HCT116 (cell line): ENCODE measurements around the gene KIFAP3. TPM values are rescaled to one million over a fixed set of nuclear protein-coding genes. Genes with fewer than 3 reads are reported as not detected.
A peak's percentile ranks its signal among the peaks of the same experiment; 100 is the strongest.

Experiments used
- ATAC-seq: fragments of 200-7000 bp; cut with Tn5 transposase; 2 replicates; pipeline ENCODE4 v1.9.1; 2020; ENCODE audit warnings: mild to moderate bottlenecking, moderate library complexity
- BruUV-seq: library from RNA; stranded (reverse); fragments of 400-500 nt; replicated peaks from 2 replicates; lab custom pipeline; 2021; lab: Mats Ljungman, UMichigan
- CTCF ChIA-PET: fragments of 300-600 bp; sonication (Branson Sonifier 250); formaldehyde crosslinking; loops from one replicate; lab custom pipeline; 2021; ENCODE audit warnings: antibody characterized with exemption; lab: Charles Lee
- POLR2A ChIA-PET: fragments of 300-600, 350-600 bp; sonication (Branson Sonifier 250); formaldehyde crosslinking; loops from one replicate; lab custom pipeline; 2021; ENCODE audit warnings: antibody characterized with exemption; lab: Charles Lee
- RAD21 ChIA-PET, 2 experiments: fragments of 300-600 bp; sonication (Branson Sonifier 250); formaldehyde crosslinking; loops; one replicate each; lab custom pipeline; 2023; ENCODE audit warnings: low total read pairs in 2 of 2; ENCODE audit not compliant: uncharacterized antibody in 2 of 2, unreplicated experiment in 2 of 2, low non-redundant PET in 1 of 2; lab: Charles Lee
- DNase-seq: peaks from one replicate; pipeline ENCODE4 v3.0.0-alpha.2; 2010; ENCODE audit warnings: low read depth, low spot score
- H2AFZ ChIP-seq: fragments of 200-600 bp; shearing (Covaris generic), sonication (generic); 2 replicates; pipeline ENCODE4 v1.6.1; 2017; ENCODE audit warnings: low read depth, mixed run types, mixed read lengths, antibody characterized with exemption, low read length; ENCODE audit not compliant: poor library complexity, severe bottlenecking
- H3K27ac ChIP-seq: 2 replicates; pipeline ENCODE4 v1.5.1; 2012; ENCODE audit warnings: low read depth, low read length
- H3K27me3 ChIP-seq: fragments of 200-600 bp; sonication (generic); 2 replicates; pipeline ENCODE4 v1.6.1; 2016; ENCODE audit warnings: mixed run types, low read length, mixed read lengths; ENCODE audit not compliant: insufficient read depth
- H3K36me3 ChIP-seq, 2 experiments: fragments of 200-500 bp in 1 of 2; fragments of 200-600 bp in 1 of 2; sonication (Bioruptor generic) in 1 of 2; sonication (generic) in 1 of 2; 2 replicates each; pipeline versions ENCODE4 v1.5.1 to v1.6.1; 2014 to 2016; ENCODE audit warnings: low read length in 2 of 2, inconsistent platforms in 1 of 2, mixed read lengths in 1 of 2, mixed run types in 1 of 2; ENCODE audit not compliant: insufficient read depth in 2 of 2, control insufficient read depth in 1 of 2
- H3K4me1 ChIP-seq, 2 experiments: fragments of 200-600 bp in 1 of 2; sonication (generic) in 1 of 2; 2 replicates each; pipeline versions ENCODE4 v1.5.1 to v1.6.1; 2012 to 2017; ENCODE audit warnings: low read length in 2 of 2, inconsistent platforms in 1 of 2, mild to moderate bottlenecking in 1 of 2, mixed read lengths in 1 of 2, mixed run types in 1 of 2, moderate library complexity in 1 of 2; ENCODE audit not compliant: insufficient read depth in 2 of 2, control insufficient read depth in 1 of 2
- H3K4me2 ChIP-seq: fragments of 200-600 bp; sonication (generic); 2 replicates; pipeline ENCODE4 v1.6.1; 2017; ENCODE audit warnings: mixed run types, low read length, mixed read lengths
- H3K4me3 ChIP-seq, 2 experiments: fragments of 200-600 bp in 1 of 2; sonication (generic) in 1 of 2; replicated peaks in 1 of 2; 2 replicates each; pipeline ENCODE4 v1.5.1; 2011 to 2016; ENCODE audit warnings: low read length in 2 of 2, control low read depth in 1 of 2, low read depth in 1 of 2, mild to moderate bottlenecking in 1 of 2, mixed read lengths in 1 of 2, mixed run types in 1 of 2
- H3K79me2 ChIP-seq: fragments of 200-600 bp; sonication (generic); 2 replicates; pipeline ENCODE4 v1.6.1; 2017; ENCODE audit warnings: mild to moderate bottlenecking, mixed run types, low read length, moderate library complexity, mixed read lengths; ENCODE audit not compliant: insufficient read depth
- H3K9ac ChIP-seq: fragments of 200-600 bp; sonication (generic); 2 replicates; pipeline ENCODE4 v1.6.1; 2016; ENCODE audit warnings: low read length, mixed read lengths
- H3K9me2 ChIP-seq: fragments of 200-600 bp; sonication (generic), shearing (Covaris generic); 2 replicates; pipeline ENCODE4 v1.6.1; 2017; ENCODE audit warnings: mixed run types, mild to moderate bottlenecking, moderate library complexity; ENCODE audit not compliant: insufficient read depth
- H3K9me3 ChIP-seq, 2 experiments: fragments of 200-500 bp in 1 of 2; fragments of 200-600 bp in 1 of 2; sonication (Bioruptor generic) in 1 of 2; sonication (generic) in 1 of 2; 2 replicates each; pipeline ENCODE4 v1.6.1; 2014 to 2017; ENCODE audit warnings: low read length in 2 of 2, mixed read lengths in 2 of 2, inconsistent platforms in 1 of 2, low read depth in 1 of 2, mild to moderate bottlenecking in 1 of 2, mixed run types in 1 of 2, moderate library complexity in 1 of 2; ENCODE audit not compliant: control insufficient read depth in 1 of 2, insufficient read depth in 1 of 2
- H4K20me1 ChIP-seq: fragments of 200-600 bp; sonication (generic), shearing (Covaris generic); 2 replicates; pipeline ENCODE4 v1.6.1; 2017; ENCODE audit warnings: mixed run types, mild to moderate bottlenecking, moderate library complexity; ENCODE audit not compliant: insufficient read depth
- ELF1 ChIP-seq: IDR thresholded peaks from 2 replicates; pipeline ENCODE4 v1.6.1; 2012; ENCODE audit warnings: low read depth, borderline replicate concordance
- EZH2 ChIP-seq: fragments of 200-600 bp; sonication (generic); IDR thresholded peaks from 2 replicates; pipeline ENCODE4 v1.6.1; 2017; ENCODE audit warnings: antibody characterized with exemption, mixed run types
- JUND ChIP-seq: IDR thresholded peaks from 2 replicates; pipeline ENCODE4 v1.6.1; 2012
- POLR2AphosphoS5 ChIP-seq: IDR thresholded peaks from 2 replicates; pipeline ENCODE4 v1.6.1; 2011; ENCODE audit warnings: mild to moderate bottlenecking, low read depth, low read length, moderate library complexity
- RAD21 ChIP-seq: IDR thresholded peaks from 2 replicates; pipeline ENCODE4 v1.6.1; 2012; ENCODE audit warnings: low read depth, mild to moderate bottlenecking
- TCF7L2 ChIP-seq: IDR thresholded peaks from 2 replicates; pipeline ENCODE4 v1.7.0; 2011; ENCODE audit warnings: borderline replicate concordance, inconsistent platforms; ENCODE audit not compliant: insufficient read depth, insufficient read length; ENCODE audit errors: extremely low read depth
- ZFX ChIP-seq: fragments of 450-650 bp; IDR thresholded peaks from 2 replicates; pipeline ENCODE4 v1.6.1; 2017
- intact Hi-C: fragments of 100-400 bp; cut with micrococcal nuclease; formaldehyde crosslinking; loops from 2 replicates; pipeline ENCODE4 v1.10.0; 2022
- total RNA-seq: library from RNA; stranded (reverse); gene quantifications from one replicate; pipeline ENCODE4 v1.2.1, GENCODE V29; 2021; ENCODE audit not compliant: unreplicated experiment
- TF ChIP-seq, protein P1 (sequence below): IDR thresholded peaks from 2 replicates; pipeline ENCODE4 v1.6.1; 2012
- TF ChIP-seq, protein P2 (sequence below), 3 experiments: fragments of 200-600 bp in 1 of 3; sonication (generic) in 1 of 3; IDR thresholded peaks in 2 of 3; conservative IDR thresholded peaks in 1 of 3; 2 replicates each; pipeline ENCODE4 v1.5.1; 2012 to 2017; ENCODE audit warnings: low read depth in 2 of 3, low read length in 2 of 3, antibody characterized with exemption in 1 of 3, borderline replicate concordance in 1 of 3, control low read depth in 1 of 3, mild to moderate bottlenecking in 1 of 3, mixed read lengths in 1 of 3, mixed run types in 1 of 3, moderate library complexity in 1 of 3; ENCODE audit not compliant: insufficient read depth in 1 of 3

Gene KIFAP3
- total RNA-seq, 1 experiment from 2014 or later, result 10.8 TPM

DNA sequence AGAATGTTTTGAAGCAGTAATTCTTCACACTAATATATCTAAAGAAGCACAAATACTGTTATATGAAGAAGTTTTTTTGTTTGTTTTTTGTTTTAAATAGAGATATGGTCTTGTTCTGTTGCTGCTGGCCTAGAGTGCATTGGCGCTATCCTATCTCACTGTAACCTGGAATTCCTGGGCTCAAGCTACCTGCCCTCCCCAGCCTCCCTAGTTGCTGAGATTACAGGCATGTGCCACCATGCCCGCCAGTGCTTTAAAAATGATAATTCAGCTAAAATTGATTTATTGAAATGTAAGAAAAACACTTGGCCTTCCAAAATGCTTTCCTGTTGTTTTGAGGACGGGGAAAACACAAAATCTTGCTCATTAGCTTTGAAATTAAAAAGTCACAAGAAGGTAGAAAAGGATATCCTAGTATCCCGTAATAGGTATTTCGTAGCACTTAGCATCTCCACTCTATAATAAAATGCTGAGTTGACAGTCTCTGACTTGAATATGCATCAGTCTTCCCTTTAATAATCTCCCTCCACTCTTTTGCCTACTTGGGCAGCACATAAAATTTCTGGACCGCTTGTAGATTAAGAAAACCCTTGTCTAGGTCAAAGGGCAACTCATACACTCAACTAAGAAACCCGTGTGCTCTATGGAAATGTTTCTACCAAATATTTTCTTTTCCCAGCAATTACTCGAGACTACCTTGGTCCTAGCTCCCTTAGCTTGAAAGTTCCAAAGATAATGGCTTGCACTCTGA lies 182.1 kb downstream of the KIFAP3 start:
- Histone ChIP-seq H3K4me2 (peak overlapping the region; percentile 90), H3K4me1 (peaks cover 18 to 30% of the 10 kb centered on the region in 2 experiments), H3K79me2 (peaks cover 47% of the 10 kb centered on the region), H3K9ac (peak overlapping the region; percentile 89), H4K20me1 (no peaks in the 10 kb centered on the region), H3K4me3 (peak overlapping the region; percentile 73 to 77), H3K9me2 (no peaks in the 10 kb centered on the region), H3K27me3 (no peaks in the 10 kb centered on the region; the same call in 1 of the 2 replicates), H3K9me3 (no peaks in the 10 kb centered on the region), H3K36me3 (peaks cover 0 to 8% of the 10 kb centered on the region in 2 experiments; a peak in 1 of 4 replicates), H3K27ac (peak overlapping the region; percentile 80; the same call in 1 of the 2 replicates), H2AFZ (no peak overlapping the region)
- POLR2A ChIA-PET, result no interaction called here
- TSS peak; percentile 54 for BruUV-seq
- no peak for TF ChIP-seq ELF1
- TF ChIP-seq TCF7L2, result no peak
- TF ChIP-seq, protein P1, sequence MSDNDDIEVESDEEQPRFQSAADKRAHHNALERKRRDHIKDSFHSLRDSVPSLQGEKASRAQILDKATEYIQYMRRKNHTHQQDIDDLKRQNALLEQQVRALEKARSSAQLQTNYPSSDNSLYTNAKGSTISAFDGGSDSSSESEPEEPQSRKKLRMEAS, result no peak
- no peak for TF ChIP-seq RAD21
- TF ChIP-seq EZH2, result no peak
- TF ChIP-seq ZFX, result no peak
- TF ChIP-seq, protein P2, sequence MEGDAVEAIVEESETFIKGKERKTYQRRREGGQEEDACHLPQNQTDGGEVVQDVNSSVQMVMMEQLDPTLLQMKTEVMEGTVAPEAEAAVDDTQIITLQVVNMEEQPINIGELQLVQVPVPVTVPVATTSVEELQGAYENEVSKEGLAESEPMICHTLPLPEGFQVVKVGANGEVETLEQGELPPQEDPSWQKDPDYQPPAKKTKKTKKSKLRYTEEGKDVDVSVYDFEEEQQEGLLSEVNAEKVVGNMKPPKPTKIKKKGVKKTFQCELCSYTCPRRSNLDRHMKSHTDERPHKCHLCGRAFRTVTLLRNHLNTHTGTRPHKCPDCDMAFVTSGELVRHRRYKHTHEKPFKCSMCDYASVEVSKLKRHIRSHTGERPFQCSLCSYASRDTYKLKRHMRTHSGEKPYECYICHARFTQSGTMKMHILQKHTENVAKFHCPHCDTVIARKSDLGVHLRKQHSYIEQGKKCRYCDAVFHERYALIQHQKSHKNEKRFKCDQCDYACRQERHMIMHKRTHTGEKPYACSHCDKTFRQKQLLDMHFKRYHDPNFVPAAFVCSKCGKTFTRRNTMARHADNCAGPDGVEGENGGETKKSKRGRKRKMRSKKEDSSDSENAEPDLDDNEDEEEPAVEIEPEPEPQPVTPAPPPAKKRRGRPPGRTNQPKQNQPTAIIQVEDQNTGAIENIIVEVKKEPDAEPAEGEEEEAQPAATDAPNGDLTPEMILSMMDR (IDR thresholded peaks at IDR 0.05 in 2 of 3, conservative IDR thresholded peaks at IDR 0.05 in 1 of 3; ENCODE audit: borderline replicate concordance in 1 of 3, insufficient read depth in 1 of 3, low read depth in 2 of 3, low read length in 2 of 3), result no peak
- no peak for TF ChIP-seq JUND
- TF ChIP-seq POLR2AphosphoS5, result no peak
- no peak for DNase-seq
- RAD21 ChIA-PET, result no interaction called here
- no peak for ATAC-seq
- CTCF ChIA-PET, result no interaction called here
- intact Hi-C loops, result no loop called here
